ENCODE results near the gene SNAPIN. TPM values are rescaled to one million over a fixed set of nuclear protein-coding genes. Genes with fewer than 3 reads are reported as not detected.
A peak's percentile ranks its signal among the peaks of the same experiment; 100 is the strongest.

SNAPIN gene
- total and polyA plus RNA-seq, 9 of the 15 experiments (the other 6 are each of a cell fraction or from before 2014, with no cell fraction given), result 11.2 to 43.9 (median 32.3) TPM

- TF ChIP-seq ETV6 (IDR thresholded peaks at IDR 0.05; ENCODE audit: borderline replicate concordance in 1 of 2, low read depth in 2 of 2, low read length in 1 of 2) (no peak), ETV6 (CRISPR knock-in tag; IDR thresholded peaks at IDR 0.05; ENCODE audit: borderline replicate concordance) (no peak)
Observed at GRCh38 chr1:153638261-153638660, 20.2 kb upstream of the SNAPIN start (continued).

- intact Hi-C loops (cut with micrococcal nuclease) (no loop called here), in situ Hi-C loops (cut with MboI) (no loop called here)
- FAIRE-seq (no peak), ATAC-seq (no peak), DNase-seq (ENCODE audit: extremely low read depth in 1 of 4, low spot score in 3 of 4) (no peak)
- H3K27me3 ChIP-seq (ENCODE audit: control insufficient read depth in 2 of 2, insufficient read depth in 2 of 2, low read length in 2 of 2), result no peaks in the 10 kb centered on the region
- POLR2A ChIA-PET, result interaction anchor here (0.6 to 11.6 kb wide), 5 partner anchors 10 to 28 kb away, joined by 3 to 205 read pairs (median 7); partner anchors contain the start of genes S100A1 and S100A13
- peaks cover 88% of the 10 kb centered on the region for H3K36me3 ChIP-seq (ENCODE audit: control insufficient read depth, insufficient read depth, low read length)
- no peak overlapping the region for H2AFZ ChIP-seq (ENCODE audit: low read depth, low read length)
- H4K20me1 ChIP-seq (replicated peaks; ENCODE audit: control insufficient read depth, insufficient read depth, low read length), result no peaks in the 10 kb centered on the region; the same call in 1 of the 2 replicates
- H3K79me2 ChIP-seq (ENCODE audit: control insufficient read depth, insufficient read depth, low read length), result peaks cover 52% of the 10 kb centered on the region
- H3K9ac ChIP-seq (ENCODE audit: insufficient read depth in 1 of 2, low read depth in 2 of 2, low read length in 2 of 2), result no peak overlapping the region
- H3K4me2 ChIP-seq (ENCODE audit: insufficient read depth, low read length), result no peak overlapping the region
- no peaks in the 10 kb centered on the region for H3K9me3 ChIP-seq (replicated peaks; ENCODE audit: control insufficient read depth, insufficient read depth, low read depth, low read length)
- BruUV-seq (replicated peaks), result no TSS peak
- TF ChIP-seq POLR2A (conservative IDR thresholded peaks at IDR 0.05) (0 out of 2 replicates have a peak, but pooled peaks have one; percentile 0), ZFPM2 (CRISPR knock-in tag; IDR thresholded peaks at IDR 0.05) (no peak), POLR2AphosphoS5 (IDR thresholded peaks at IDR 0.05; ENCODE audit: control insufficient read depth, insufficient read depth, low read depth, low read length) (0 out of 2 replicates have a peak, but pooled peaks have one; percentile 0), RBM17 (IDR thresholded peaks at IDR 0.05; ENCODE audit: borderline replicate concordance, low read depth, low read length) (no peak)
- CTCF ChIA-PET (ENCODE audit: low intra/inter-chr PET ratio), result no interaction called here
- no peaks in the 10 kb centered on the region for H3K9me1 ChIP-seq (ENCODE audit: control insufficient read depth, insufficient read depth, low read length)
- no peak overlapping the region for H3K4me3 ChIP-seq
- no peak overlapping the region for H3K27ac ChIP-seq (ENCODE audit: extremely low read depth, low read depth, low read length)
- 96% methylated on average over 3 of the region's 3 CpGs for WGBS (ENCODE audit: insufficient coverage, low coverage, missing lambda C conversion rate)
- H3K4me1 ChIP-seq (replicated peaks in 1 of 2; ENCODE audit: control insufficient read depth in 2 of 2, insufficient read depth in 2 of 2, low read length in 2 of 2), result peaks cover 3 to 8% of the 10 kb centered on the region in 2 experiments; a peak in 4 of 5 replicates
Observed at GRCh38 chr1:153639280-153639679, 19.2 kb upstream of the SNAPIN start.

Data from K562 (cell line).